Endothelial cell of umbilical vein (primary cell): Measurements from ENCODE around the gene TMPRSS9. TPM values are rescaled to one million over a fixed set of nuclear protein-coding genes. Genes with fewer than 3 reads are reported as not detected.

Experiments used
- BruUV-seq: library from RNA; stranded (reverse); fragments of 400-500 nt; replicated peaks from 2 replicates; lab custom pipeline; 2021; lab: Mats Ljungman, UMichigan
- CTCF ChIA-PET: fragments of 300-600, 350-600 bp; sonication (Branson Sonifier 250); formaldehyde crosslinking; loops from one replicate; lab custom pipeline; 2021; ENCODE audit warnings: antibody characterized with exemption, inconsistent platforms; lab: Charles Lee
- POLR2A ChIA-PET: fragments of 300-600, 350-600 bp; sonication (Branson Sonifier 250); formaldehyde crosslinking; loops from one replicate; lab custom pipeline; 2021; ENCODE audit warnings: antibody characterized with exemption, inconsistent platforms; lab: Charles Lee
- DNase-seq: peaks from one replicate; pipeline ENCODE4 v3.0.0-alpha.2; 2011; ENCODE audit warnings: low read depth, low spot score
- FAIRE-seq: peaks from 2 replicates; lab custom pipeline; 2011; peaks lifted over from hg19 to GRCh38; lab: Jason Lieb, UNC
- H2AFZ ChIP-seq: 2 replicates; pipeline ENCODE4 v1.6.0; 2012; ENCODE audit warnings: low read depth, low read length, control low read depth, inconsistent platforms
- H3K27ac ChIP-seq: 2 replicates; pipeline ENCODE4 v1.5.1; 2011; ENCODE audit warnings: low read depth, mild to moderate bottlenecking, control low read depth, low read length, moderate library complexity; ENCODE audit not compliant: insufficient read depth
- H3K27me3 ChIP-seq, 2 experiments: 2 replicates each; pipeline versions ENCODE4 v1.6.0 to v1.6.1; 2011; ENCODE audit warnings: low read length in 2 of 2, mixed read lengths in 1 of 2; ENCODE audit not compliant: control insufficient read depth in 2 of 2, insufficient read depth in 2 of 2
- H3K36me3 ChIP-seq, 2 experiments: 2 replicates in 1 of 2; 3 replicates in 1 of 2; pipeline ENCODE4 v1.5.1; 2011; ENCODE audit warnings: low read length in 2 of 2, mild to moderate bottlenecking in 1 of 2, moderate library complexity in 1 of 2; ENCODE audit not compliant: control insufficient read depth in 2 of 2, insufficient read depth in 2 of 2; ENCODE audit errors: extremely low read depth in 1 of 2
- H3K4me1 ChIP-seq: 3 replicates; pipeline ENCODE4 v1.5.1; 2011; ENCODE audit warnings: mild to moderate bottlenecking, low read length; ENCODE audit not compliant: control insufficient read depth, insufficient read depth; ENCODE audit errors: extremely low read depth
- H3K4me2 ChIP-seq: 2 replicates; pipeline ENCODE4 v1.6.1; 2011; ENCODE audit warnings: low read length, control low read depth, mixed read lengths; ENCODE audit not compliant: insufficient read depth
- H3K4me3 ChIP-seq, 3 experiments: fragments of 200-600 bp in 1 of 3; sonication (generic), shearing (Covaris generic) in 1 of 3; replicated peaks in 1 of 3; 2 replicates each; pipeline ENCODE4 v1.5.1; 2011 to 2016; ENCODE audit warnings: control low read depth in 3 of 3, low read length in 3 of 3, mild to moderate bottlenecking in 2 of 3, inconsistent platforms in 1 of 3, low read depth in 1 of 3, moderate library complexity in 1 of 3; ENCODE audit not compliant: insufficient read depth in 1 of 3
- H3K79me2 ChIP-seq: 2 replicates; pipeline ENCODE4 v1.6.0; 2012; ENCODE audit warnings: low read length, inconsistent platforms; ENCODE audit not compliant: control insufficient read depth, insufficient read depth
- H3K9ac ChIP-seq: replicated peaks from 2 replicates; pipeline ENCODE3; 2011; ENCODE audit warnings: low read length, control low read depth; ENCODE audit not compliant: insufficient read depth; ENCODE audit errors: extremely low read depth
- H3K9me1 ChIP-seq: replicated peaks from 3 replicates; pipeline ENCODE4 v1.6.0; 2011; ENCODE audit warnings: mild to moderate bottlenecking, low read length; ENCODE audit not compliant: control insufficient read depth, insufficient read depth; ENCODE audit errors: extremely low read depth
- H3K9me3 ChIP-seq: replicated peaks from 2 replicates; pipeline ENCODE4 v1.5.1; 2012; ENCODE audit warnings: low read length, inconsistent platforms; ENCODE audit not compliant: control insufficient read depth, insufficient read depth
- H4K20me1 ChIP-seq: replicated peaks from 2 replicates; pipeline ENCODE3; 2011; ENCODE audit warnings: mild to moderate bottlenecking, low read length; ENCODE audit not compliant: control insufficient read depth, insufficient read depth; ENCODE audit errors: extremely low read depth
- EZH2 ChIP-seq: IDR thresholded peaks from 2 replicates; pipeline ENCODE4 v1.6.1; 2012; ENCODE audit warnings: borderline replicate concordance, low read depth, mild to moderate bottlenecking, moderate library complexity, low read length, inconsistent platforms; ENCODE audit not compliant: severe bottlenecking
- FOS ChIP-seq: IDR thresholded peaks from 2 replicates; pipeline ENCODE4 v1.6.1; 2011; ENCODE audit warnings: mild to moderate bottlenecking, low read length, moderate library complexity, borderline replicate concordance; ENCODE audit not compliant: insufficient read depth
- JUN ChIP-seq: IDR thresholded peaks from 2 replicates; pipeline ENCODE4 v1.6.1; 2011; ENCODE audit warnings: borderline replicate concordance, low read depth; ENCODE audit not compliant: insufficient read length, insufficient read depth
- POLR2AphosphoS5 ChIP-seq: IDR thresholded peaks from 2 replicates; pipeline ENCODE4 v1.6.1; 2012; ENCODE audit warnings: low read depth, mild to moderate bottlenecking, control low read depth, low read length, moderate library complexity; ENCODE audit not compliant: insufficient read depth
- dilution Hi-C: fragments of 300-500 bp; cut with MboI; formaldehyde crosslinking; loops from one replicate; pipeline ENCODE4 v1.15.0; 2019; ENCODE audit warnings: low sequenced_read_pairs; ENCODE audit not compliant: extremely low pct_ligation_motif_present
- intact Hi-C: fragments of 100-400 bp; cut with micrococcal nuclease; formaldehyde crosslinking; loops from one replicate; pipeline ENCODE4 v1.10.0; 2022
- polyA plus RNA-seq, 4 experiments: library from polyadenylated mRNA; depleted of rRNA in 3 of 4; stranded (reverse) in 3 of 4; unstranded in 1 of 4; fragments of >200 nt; gene quantifications; 2 replicates each; pipeline versions ENCODE4 v1.2.1 to v1.2.3, GENCODE V29; 2011 to 2012; ENCODE audit warnings: missing spikeins in 1 of 4
- total RNA-seq: library from RNA; stranded (reverse); gene quantifications from 2 replicates; pipeline ENCODE4 v1.2.3, GENCODE V29; 2021
- TF ChIP-seq, protein P1 (sequence below): IDR thresholded peaks from 2 replicates; pipeline ENCODE4 v1.6.1; 2011; ENCODE audit not compliant: insufficient read depth, insufficient read length
- TF ChIP-seq, protein P2 (sequence below), 2 donors: IDR thresholded peaks; 1 replicate in 1 of 2; 2 replicates in 1 of 2; pipeline ENCODE4 v1.5.1; 2011; ENCODE audit warnings: low read length in 2 of 2, mild to moderate bottlenecking in 2 of 2, moderate library complexity in 2 of 2, control low read depth in 1 of 2, inconsistent platforms in 1 of 2, low read depth in 1 of 2; ENCODE audit not compliant: insufficient read depth in 1 of 2; ENCODE audit errors: extremely low read depth in 1 of 2

Gene TMPRSS9
- total and polyA plus RNA-seq, 2 donors (not counting 3 experiments of a cell fraction or from before 2014, with no cell fraction given) = not detected

DNA sequence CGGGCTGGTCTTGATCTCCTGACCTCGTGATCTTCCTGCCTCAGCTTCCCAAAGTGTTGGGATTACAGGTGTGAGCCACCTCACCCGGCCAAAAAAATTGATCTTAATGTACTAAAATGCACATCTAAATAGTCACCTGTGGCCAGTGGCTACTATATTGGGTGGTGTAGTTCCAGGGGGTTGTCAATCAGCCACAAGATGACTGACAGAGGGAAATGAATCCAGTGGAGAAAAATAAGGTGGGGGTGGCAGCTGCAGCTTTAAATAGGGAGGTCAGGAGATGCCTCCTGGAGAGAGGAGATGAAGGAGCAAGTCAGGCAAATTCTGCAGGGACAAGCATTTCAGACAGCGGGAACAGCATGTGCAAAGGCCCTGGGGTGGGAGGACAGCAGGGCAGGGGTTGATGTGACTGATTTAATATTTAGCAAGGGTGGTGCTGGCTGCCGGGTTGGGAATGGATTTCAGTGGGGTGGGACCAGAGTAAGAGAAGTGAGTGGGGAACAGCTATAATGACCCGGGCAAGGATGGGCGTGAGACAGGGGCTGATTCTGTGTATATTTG lies 49.4 kb downstream of the TMPRSS9 start:
- Histone ChIP-seq H3K9me1 (no peaks in the 10 kb centered on the region), H3K36me3 (no peaks in the 10 kb centered on the region), H3K27ac (no peak overlapping the region), H3K79me2 (no peaks in the 10 kb centered on the region), H3K4me2 (no peak overlapping the region), H4K20me1 (no peaks in the 10 kb centered on the region), H2AFZ (no peak overlapping the region), H3K9ac (no peak overlapping the region), H3K9me3 (no peaks in the 10 kb centered on the region), H3K4me3 (no peak overlapping the region), H3K4me1 (no peaks in the 10 kb centered on the region), H3K27me3 (no peaks in the 10 kb centered on the region)
- FAIRE-seq (no peak), DNase-seq (no peak)
- BruUV-seq = no TSS peak
- TF ChIP-seq, protein P1, sequence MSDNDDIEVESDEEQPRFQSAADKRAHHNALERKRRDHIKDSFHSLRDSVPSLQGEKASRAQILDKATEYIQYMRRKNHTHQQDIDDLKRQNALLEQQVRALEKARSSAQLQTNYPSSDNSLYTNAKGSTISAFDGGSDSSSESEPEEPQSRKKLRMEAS = no peak
- TF ChIP-seq JUN = no peak
- no peak for TF ChIP-seq POLR2AphosphoS5
- TF ChIP-seq, protein P2, sequence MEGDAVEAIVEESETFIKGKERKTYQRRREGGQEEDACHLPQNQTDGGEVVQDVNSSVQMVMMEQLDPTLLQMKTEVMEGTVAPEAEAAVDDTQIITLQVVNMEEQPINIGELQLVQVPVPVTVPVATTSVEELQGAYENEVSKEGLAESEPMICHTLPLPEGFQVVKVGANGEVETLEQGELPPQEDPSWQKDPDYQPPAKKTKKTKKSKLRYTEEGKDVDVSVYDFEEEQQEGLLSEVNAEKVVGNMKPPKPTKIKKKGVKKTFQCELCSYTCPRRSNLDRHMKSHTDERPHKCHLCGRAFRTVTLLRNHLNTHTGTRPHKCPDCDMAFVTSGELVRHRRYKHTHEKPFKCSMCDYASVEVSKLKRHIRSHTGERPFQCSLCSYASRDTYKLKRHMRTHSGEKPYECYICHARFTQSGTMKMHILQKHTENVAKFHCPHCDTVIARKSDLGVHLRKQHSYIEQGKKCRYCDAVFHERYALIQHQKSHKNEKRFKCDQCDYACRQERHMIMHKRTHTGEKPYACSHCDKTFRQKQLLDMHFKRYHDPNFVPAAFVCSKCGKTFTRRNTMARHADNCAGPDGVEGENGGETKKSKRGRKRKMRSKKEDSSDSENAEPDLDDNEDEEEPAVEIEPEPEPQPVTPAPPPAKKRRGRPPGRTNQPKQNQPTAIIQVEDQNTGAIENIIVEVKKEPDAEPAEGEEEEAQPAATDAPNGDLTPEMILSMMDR (IDR thresholded peaks at IDR 0.05; ENCODE audit: extremely low read depth in 1 of 2, insufficient read depth in 1 of 2, low read depth in 1 of 2, low read length in 2 of 2) = no peak
- TF ChIP-seq EZH2 = no peak
- no peak for TF ChIP-seq FOS
- ChIA-PET CTCF (interaction anchor here (1.1 kb wide), 1 partner anchor 19 kb away, joined by 3 read pairs; no protein-coding TSS in a partner anchor), POLR2A (no interaction called here)
- dilution Hi-C loops (no loop called here), intact Hi-C loops (no loop called here)
